HG02870 (cell line): ENCODE data around the gene LSM4.
"Not testable (repeated sequence)": the region's sequence is repeated elsewhere in the genome, so short reads cannot be mapped to it uniquely, and the experiment has no call there.

Source experiments
- ATAC-seq: cut with Tn5 transposase; IDR thresholded peaks from one replicate; pipeline ENCODE4 v1.9.1; 2021; ENCODE audit warnings: mild to moderate bottlenecking, moderate library complexity; ENCODE audit not compliant: unreplicated experiment

LSM4 gene

GRCh38 chr19:18340990-18341868 is 18.4 kb upstream of the LSM4 start:
- ATAC-seq, result no peak

DNA sequence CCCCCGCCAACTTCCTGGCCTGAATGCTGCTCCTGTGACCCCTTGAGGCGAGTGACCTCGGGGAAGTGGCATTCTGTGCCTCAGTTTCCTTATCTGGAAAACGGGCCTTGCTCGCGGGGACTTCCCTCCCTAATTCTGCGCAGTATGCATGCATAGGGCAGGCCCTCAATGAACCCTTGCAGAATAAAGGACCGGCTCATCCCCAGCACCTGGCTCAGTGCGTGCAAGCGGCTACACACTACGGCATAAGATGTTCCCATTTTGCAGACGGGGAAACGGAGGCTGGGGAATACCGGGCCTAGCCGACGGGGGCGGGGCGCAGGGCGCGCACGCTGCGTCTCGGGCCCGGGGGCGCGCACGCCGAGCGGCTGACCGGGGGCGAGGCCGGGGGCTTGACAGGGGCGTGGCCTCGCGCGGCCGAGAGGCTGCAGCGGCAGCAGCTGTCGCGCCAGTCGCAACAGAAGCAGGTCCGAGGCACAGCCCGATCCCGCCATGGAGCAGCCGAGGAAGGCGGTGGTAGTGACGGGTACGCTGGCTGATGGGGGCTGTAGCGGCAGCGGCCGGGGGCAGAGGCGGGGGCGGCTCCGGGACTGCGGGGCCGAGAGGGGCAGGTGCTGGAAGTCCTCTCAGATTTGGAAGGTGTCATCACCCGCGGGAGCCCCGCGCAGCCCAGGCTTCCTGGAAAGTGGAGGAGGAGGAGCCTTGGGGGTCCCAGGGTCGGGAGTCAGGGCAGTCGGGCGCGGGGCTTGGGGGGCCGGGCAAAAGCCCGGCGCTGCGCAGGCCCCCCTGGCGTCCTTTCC is 17.5 kb upstream of the LSM4 start, which contains the start of gene PGPEP1:
Gene PGPEP1 (plus strand): TSS at position 409 of the 800 bp plus-strand sequence. CDS start 84 bp downstream, at position 493.
- ATAC-seq, result no peak

DNA sequence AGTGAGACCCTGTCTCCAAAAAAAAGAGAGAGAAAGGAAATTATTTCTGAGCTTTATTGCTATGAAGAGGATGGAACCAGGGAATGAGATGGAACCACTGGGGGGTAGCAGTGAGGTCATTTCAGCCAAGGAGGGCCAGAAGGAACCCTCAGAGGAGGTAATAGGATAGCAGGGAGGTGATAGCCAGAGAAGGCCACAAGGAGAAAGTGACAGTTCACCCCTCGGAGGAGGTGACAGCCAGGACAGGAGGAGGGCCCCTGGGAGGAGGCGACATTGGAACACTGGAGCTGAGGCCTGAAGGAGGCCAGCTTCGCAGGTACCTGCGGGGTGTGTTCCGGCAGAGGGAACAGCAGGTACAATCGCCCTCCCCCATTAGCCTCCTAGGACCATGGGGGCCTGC is 16.8 kb upstream of the LSM4 start:
- ATAC-seq, result no peak

DNA sequence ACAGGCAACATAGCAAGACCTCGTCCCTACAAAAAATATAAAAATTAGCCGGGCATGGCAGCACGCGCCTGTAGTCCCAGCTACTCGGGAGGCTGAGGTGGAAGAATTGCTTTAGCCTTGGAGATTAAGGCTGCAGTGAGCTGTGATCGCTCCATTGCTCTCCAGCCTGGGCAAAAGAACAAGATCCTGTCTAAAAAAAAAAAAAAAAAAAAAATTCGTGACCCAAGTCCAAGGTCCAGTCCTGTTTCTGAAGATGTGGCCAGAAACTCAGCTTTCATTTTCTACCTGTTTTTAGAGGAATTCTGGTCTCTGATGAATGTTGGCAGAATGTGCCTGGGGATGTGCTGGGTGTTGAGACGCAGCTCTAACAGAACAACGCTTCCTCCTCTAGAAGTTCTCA is 15.7 kb upstream of the LSM4 start:
- ATAC-seq, result no peak

GRCh38 chr19:18336121-18336520 is 13.2 kb upstream of the LSM4 start:
- no peak for ATAC-seq

- ATAC-seq, result no peak
These were observed 10.8 kb upstream of the LSM4 start for GRCh38 chr19:18333680-18334079.

DNA sequence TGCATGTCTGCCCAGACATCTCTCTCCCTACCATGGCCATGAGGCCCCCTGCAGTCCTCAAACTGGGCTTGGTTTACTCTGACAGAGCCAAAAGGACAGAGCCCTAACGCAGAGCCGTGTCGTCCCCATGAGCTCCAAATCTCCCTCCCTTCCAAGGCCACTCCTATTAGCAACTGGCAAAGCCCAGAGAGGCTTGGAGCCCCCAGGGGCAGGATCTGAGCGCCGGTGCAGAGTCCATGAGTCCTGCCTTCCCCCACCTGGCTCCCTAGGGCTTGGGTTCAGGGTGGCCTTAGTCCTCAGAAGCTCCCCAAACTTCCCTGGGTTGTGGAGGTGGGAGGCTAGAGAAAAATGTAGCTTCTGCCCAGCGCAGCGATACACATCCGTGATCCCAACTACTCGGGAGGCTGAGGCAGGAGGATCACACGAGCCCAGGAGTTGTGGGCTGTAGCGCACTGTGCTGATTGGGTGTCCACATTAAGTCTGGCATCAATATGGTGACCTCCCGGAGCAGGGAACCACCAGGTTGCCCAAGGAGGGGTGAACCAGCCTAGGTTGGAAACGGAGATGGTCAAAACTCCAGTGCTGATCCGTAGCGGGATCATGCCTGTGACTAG is 10.1 kb upstream of the LSM4 start:
- ATAC-seq, result no peak

- ATAC-seq, result no peak
These were observed 8.0 kb upstream of the LSM4 start for GRCh38 chr19:18330868-18331267.

DNA sequence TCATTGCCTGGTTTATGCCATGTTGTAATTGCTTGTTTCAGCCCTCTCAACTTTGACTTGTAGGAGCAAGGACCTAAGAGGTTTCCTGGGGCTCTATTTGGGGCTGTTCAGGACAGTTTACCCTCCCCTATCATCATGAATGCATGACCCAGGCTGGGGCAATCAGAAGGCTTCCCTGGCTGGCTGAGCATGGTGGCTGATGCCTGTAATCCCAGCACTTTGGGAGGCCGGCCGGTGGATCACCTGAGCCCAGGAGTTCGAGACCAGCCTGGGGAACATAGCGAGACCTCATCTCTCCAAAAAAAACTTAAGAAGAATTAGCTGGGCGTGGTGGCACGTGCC is 6.1 kb upstream of the LSM4 start:
- ATAC-seq, result no peak

DNA sequence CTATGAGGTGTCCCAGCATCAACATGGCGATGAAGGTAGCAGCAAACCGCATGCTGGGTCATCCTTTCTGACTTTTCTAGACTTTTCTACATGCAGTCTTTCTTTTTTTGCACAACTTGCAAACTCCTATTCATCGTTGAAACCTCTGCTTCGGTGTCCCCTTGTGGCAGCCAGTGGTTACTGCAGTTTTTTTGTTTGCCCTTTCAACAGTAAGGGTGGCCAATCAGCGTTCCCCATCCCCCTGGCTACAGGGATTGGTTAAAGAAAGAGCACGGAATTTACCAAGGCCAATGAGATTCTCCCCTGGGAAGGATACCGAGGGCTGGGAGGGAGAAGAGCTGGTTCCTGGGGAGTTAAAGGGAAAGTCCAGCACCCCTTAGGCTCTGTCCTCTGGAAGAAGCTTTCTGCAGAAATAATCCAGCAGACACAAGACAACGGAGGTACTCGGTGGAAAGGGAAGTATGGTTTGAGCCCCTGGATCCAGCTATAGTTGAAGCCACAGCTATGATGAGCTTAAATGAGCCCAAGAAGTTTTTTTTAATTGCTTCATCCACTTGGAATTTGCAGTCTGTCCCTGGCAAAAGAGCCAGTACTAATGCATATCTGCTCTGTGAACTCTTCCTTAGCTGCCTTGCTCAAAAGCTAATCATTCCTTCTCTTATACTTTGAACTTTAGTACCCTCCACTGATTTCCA is 5.6 kb upstream of the LSM4 start:
- ATAC-seq, result peak; percentile 85

- no peak for ATAC-seq
These were observed 3.9 kb upstream of the LSM4 start for GRCh38 chr19:18326772-18327171.

- not testable (repeated sequence) for ATAC-seq
These were observed 1.5 kb upstream of the LSM4 start for GRCh38 chr19:18324373-18324731.

DNA sequence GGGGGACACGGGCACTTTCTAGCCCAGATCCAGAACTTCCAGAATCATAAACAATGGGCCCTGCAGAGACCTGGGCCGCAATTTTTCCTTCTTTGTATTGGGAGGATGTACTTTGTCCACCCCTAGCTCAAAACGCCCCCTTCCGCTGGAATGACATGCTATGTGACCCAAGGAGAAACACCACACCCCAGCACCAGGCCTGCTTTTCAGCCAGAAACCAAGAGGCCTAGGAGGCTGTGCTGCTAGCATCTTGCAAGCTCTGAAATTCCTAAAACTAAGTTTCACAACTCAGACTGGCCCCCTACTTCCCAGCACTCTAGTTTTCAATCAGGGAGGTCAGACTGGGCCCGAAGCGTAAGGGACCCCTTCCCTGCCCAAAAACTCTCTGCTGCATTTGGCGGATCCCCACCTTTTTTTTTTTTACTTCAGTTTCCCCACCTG is 538 bp downstream of the LSM4 start:
- ATAC-seq, result no peak

GRCh38 chr19:18321734-18322102 is 1.2 kb downstream of the LSM4 start:
- no peak for ATAC-seq

- ATAC-seq, result no peak
These were observed 1.8 kb downstream of the LSM4 start for GRCh38 chr19:18320865-18321733.

DNA sequence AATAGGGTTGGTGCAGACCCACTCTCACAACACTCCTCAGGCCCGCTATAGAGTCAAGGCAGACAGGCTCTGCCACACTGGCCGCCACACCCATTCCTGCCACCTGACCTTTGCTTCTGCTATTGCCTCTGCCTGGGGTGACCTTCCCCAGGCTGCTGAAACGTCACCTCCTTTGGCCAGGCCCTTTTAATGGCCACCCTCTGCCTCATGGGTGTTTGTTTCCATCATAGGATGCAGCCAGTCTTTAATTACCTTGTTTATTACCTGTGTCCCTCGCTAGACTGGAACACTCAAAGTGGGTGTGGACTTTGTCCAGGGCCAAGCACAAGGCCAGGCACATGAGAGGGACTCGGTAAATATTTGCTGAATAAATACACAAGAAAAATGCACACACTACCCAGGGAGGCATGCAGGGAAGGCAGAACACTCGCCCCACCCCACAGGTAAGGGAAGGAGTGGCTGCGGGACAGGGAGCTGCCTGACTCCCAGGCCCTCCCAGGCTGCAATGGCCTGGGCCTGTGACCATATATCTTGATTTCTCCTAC is 3.2 kb downstream of the LSM4 start:
- ATAC-seq, result no peak

GRCh38 chr19:18317961-18318800 is 4.7 kb downstream of the LSM4 start:
- ATAC-seq, result no peak

- ATAC-seq, result no peak
These were observed 9.5 kb downstream of the LSM4 start for GRCh38 chr19:18313398-18313797.

DNA sequence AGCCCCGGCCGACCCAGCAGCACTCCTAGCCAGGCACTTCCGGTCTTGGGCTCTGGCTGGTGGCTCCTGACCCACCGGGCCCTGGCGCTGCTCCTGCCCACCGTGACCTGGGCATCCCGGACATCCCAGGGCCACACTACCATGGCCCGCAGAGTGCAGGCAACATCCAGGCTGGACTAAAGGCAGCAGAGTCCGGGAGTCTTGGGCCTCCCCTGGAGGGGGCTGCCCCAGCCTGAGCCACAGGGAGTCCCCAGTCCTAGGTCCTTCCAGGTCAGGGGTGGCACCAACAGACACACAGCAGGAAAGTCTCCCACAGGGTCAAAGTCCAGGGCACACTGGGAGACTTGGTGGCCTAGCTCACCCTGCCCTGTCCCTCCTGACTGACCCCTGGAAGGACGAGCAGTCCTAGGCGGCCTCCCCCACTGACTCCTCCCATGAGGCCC is 10.8 kb downstream of the LSM4 start:
- ATAC-seq, result no peak
